Natural killer cell (primary cell): ENCODE measurements around the gene KRT71. TPM values are rescaled to one million over a fixed set of nuclear protein-coding genes. Genes with fewer than 3 reads are reported as not detected.

Source experiments
- ATAC-seq, 3 donors: fragments of 150-1000 bp in 2 of 3; fragments of 200-7000 bp in 1 of 3; cut with Tn5 transposase; 1 replicate in 1 of 3; 2 replicates in 2 of 3; pipeline ENCODE4 v1.10.0; 2021; ENCODE audit warnings: mild to moderate bottlenecking in 2 of 3, moderate library complexity in 2 of 3
- DNase-seq, 2 donors: peaks; one replicate each; pipeline versions ENCODE4 v3.0.0 to v3.0.0-alpha.2; 2013 to 2021; ENCODE audit warnings: mixed read lengths in 1 of 2
- H3K27ac ChIP-seq: one replicate; pipeline ENCODE4 v1.5.1; 2013; ENCODE audit warnings: mild to moderate bottlenecking, low read length
- H3K27me3 ChIP-seq: one replicate; pipeline ENCODE4 v1.6.1; 2013; ENCODE audit warnings: low read length; ENCODE audit not compliant: control insufficient read depth, insufficient read depth
- H3K36me3 ChIP-seq: one replicate; pipeline ENCODE4 v1.6.1; 2013; ENCODE audit warnings: low read length; ENCODE audit not compliant: control insufficient read depth, insufficient read depth
- H3K4me1 ChIP-seq: one replicate; pipeline ENCODE4 v1.6.1; 2013; ENCODE audit warnings: low read length; ENCODE audit not compliant: control insufficient read depth, insufficient read depth
- H3K4me3 ChIP-seq: one replicate; pipeline ENCODE4 v1.5.1; 2013; ENCODE audit warnings: low read length
- H3K9me3 ChIP-seq: one replicate; pipeline ENCODE4 v1.6.1; 2013; ENCODE audit warnings: low read length; ENCODE audit not compliant: control insufficient read depth, insufficient read depth
- H3K27ac Mint-ChIP-seq, 2 donors: one replicate each; pipeline ENCODE4 v1.8.0; 2022; ENCODE audit warnings: mild to moderate bottlenecking in 2 of 2, mixed read lengths in 2 of 2, moderate library complexity in 1 of 2
- H3K27me3 Mint-ChIP-seq, 2 donors: one replicate each; pipeline ENCODE4 v1.8.0; 2022; ENCODE audit warnings: low read depth in 2 of 2, mixed read lengths in 2 of 2
- H3K36me3 Mint-ChIP-seq: one replicate; pipeline ENCODE4 v1.8.0; 2022; ENCODE audit warnings: mixed read lengths
- H3K4me1 Mint-ChIP-seq, 2 donors: one replicate each; pipeline ENCODE4 v1.8.0; 2022; ENCODE audit warnings: mixed read lengths in 2 of 2
- H3K4me3 Mint-ChIP-seq: one replicate; pipeline ENCODE4 v1.8.0; 2022; ENCODE audit warnings: mild to moderate bottlenecking, moderate library complexity, mixed read lengths
- H3K9me3 Mint-ChIP-seq, 2 donors: one replicate each; pipeline ENCODE4 v1.8.0; 2022; ENCODE audit warnings: mixed read lengths in 2 of 2
- WGBS: methylation state at CpG from one replicate; pipeline ENCODE4 v1.1.7; 2013; ENCODE audit warnings: missing lambda C conversion rate; ENCODE audit not compliant: insufficient coverage; 5-methylcytosine and 5-hydroxymethylcytosine counted together
- intact Hi-C: fragments of 100-400 bp; cut with micrococcal nuclease; formaldehyde crosslinking; loops from one replicate; pipeline ENCODE4 v1.14.2; 2022
- total RNA-seq, 4 donors: library from RNA; stranded (reverse); fragments of 120-200 nt in 1 of 4; gene quantifications; one replicate each; pipeline versions ENCODE4 v1.2.3 to v1.2.4, GENCODE V29; 2013 to 2022
- TF ChIP-seq, protein P1 (sequence below): fragments of 200-600 bp; IDR thresholded peaks from one replicate; pipeline ENCODE4 v1.8.0; 2022; ENCODE audit warnings: antibody characterized with exemption

KRT71 gene
- total RNA-seq, 3 donors from 2014 or later (not counting 1 experiment from before 2014, with no cell fraction given), result not detected

DNA sequence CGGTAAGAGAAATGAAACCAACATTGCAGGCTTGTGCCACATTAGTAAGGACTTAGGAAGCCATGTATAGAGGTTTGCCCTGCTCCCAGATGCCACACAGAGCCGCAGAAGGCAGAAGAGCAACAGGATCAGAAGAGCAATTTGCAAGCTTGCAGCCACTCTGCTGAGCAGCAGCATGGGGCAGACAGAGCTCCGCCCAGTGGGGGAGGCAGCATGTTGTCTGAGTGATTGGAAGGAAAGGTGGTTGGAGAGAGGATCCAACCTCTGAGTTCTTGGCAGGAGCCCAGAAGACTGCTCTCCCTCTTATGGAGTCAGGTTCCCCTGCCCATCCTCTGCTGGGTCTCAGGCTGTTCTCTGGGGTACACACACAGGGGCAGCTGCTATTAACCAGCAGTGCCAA, 57.6 kb downstream of the KRT71 start:
- Mint-ChIP-seq H3K27ac (no peak overlapping the region), H3K9me3 (no peaks in the 10 kb centered on the region), H3K36me3 (no peaks in the 10 kb centered on the region), H3K27me3 (peaks cover 33 to 45% of the 10 kb centered on the region in 2 donors), H3K4me3 (no peak overlapping the region), H3K4me1 (peaks cover 0 to 6% of the 10 kb centered on the region in 2 donors)
- H3K36me3 ChIP-seq, result no peaks in the 10 kb centered on the region
- H3K9me3 ChIP-seq, result no peaks in the 10 kb centered on the region
- intact Hi-C loops, result no loop called here
- peaks cover 2% of the 10 kb centered on the region for H3K27me3 ChIP-seq
- ATAC-seq (no peak), DNase-seq (no peak)
- whole genome bisulfite sequencing, result 45% methylated on average over 3 of the region's 3 CpGs
- TF ChIP-seq, protein P1, sequence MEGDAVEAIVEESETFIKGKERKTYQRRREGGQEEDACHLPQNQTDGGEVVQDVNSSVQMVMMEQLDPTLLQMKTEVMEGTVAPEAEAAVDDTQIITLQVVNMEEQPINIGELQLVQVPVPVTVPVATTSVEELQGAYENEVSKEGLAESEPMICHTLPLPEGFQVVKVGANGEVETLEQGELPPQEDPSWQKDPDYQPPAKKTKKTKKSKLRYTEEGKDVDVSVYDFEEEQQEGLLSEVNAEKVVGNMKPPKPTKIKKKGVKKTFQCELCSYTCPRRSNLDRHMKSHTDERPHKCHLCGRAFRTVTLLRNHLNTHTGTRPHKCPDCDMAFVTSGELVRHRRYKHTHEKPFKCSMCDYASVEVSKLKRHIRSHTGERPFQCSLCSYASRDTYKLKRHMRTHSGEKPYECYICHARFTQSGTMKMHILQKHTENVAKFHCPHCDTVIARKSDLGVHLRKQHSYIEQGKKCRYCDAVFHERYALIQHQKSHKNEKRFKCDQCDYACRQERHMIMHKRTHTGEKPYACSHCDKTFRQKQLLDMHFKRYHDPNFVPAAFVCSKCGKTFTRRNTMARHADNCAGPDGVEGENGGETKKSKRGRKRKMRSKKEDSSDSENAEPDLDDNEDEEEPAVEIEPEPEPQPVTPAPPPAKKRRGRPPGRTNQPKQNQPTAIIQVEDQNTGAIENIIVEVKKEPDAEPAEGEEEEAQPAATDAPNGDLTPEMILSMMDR, result no peak
- no peak overlapping the region for H3K27ac ChIP-seq
- no peak overlapping the region for H3K4me3 ChIP-seq
- no peaks in the 10 kb centered on the region for H3K4me1 ChIP-seq

DNA sequence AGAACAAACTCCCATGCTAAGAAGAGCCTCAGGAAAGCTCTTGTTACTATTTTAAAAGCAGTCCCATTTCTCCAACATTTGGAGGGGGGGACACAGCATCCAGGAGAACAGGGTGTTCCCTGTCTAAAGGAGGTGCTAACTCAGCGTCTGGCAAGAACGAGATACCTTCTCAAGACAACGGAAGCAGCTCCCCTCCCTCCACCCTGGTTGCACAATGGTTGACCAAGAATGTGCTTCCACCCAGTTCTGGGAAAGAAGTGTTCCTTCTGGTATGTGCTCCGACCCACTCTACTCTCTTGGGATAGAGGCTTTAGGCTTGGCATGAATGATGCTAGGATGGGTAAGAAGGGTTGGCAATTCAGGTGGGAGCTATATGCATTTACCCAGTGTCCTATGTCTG, 58.4 kb downstream of the KRT71 start:
- Mint-ChIP-seq H3K4me3 (no peak overlapping the region), H3K4me1 (peaks cover 0 to 6% of the 10 kb centered on the region in 2 donors), H3K27ac (no peak overlapping the region), H3K9me3 (no peaks in the 10 kb centered on the region), H3K36me3 (no peaks in the 10 kb centered on the region), H3K27me3 (peaks cover 35 to 47% of the 10 kb centered on the region in 2 donors)
- H3K4me3 ChIP-seq, result no peak overlapping the region
- DNase-seq (no peak), ATAC-seq (no peak)
- no peaks in the 10 kb centered on the region for H3K4me1 ChIP-seq
- no peak overlapping the region for H3K27ac ChIP-seq
- H3K36me3 ChIP-seq, result no peaks in the 10 kb centered on the region
- TF ChIP-seq, protein P1, result no peak
- H3K9me3 ChIP-seq, result no peaks in the 10 kb centered on the region
- peaks cover 2% of the 10 kb centered on the region for H3K27me3 ChIP-seq
- WGBS, result 89% methylated on average over 4 of the region's 4 CpGs
- intact Hi-C loops, result no loop called here

DNA sequence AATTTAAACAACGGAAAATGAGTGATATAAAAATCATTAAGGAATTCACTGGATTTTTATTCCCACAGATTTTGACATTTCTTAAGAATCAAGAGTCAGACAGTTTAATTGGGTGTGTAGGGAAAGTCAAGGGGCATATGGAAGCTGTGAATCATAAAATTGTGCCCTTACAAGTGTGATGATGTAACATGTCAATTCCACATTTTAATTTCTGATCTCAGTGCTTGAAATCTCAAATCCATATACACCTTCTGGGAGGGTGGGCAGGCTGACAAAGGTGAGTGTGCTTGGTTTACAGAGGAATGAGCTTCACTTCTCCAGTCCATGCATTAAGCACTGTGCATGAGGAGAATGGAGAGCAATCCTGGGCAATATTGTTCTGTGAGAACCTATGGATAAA, 58.8 kb downstream of the KRT71 start:
- no peaks in the 10 kb centered on the region for H3K9me3 Mint-ChIP-seq
- 100% methylated on average over 1 of the region's 1 CpG for WGBS
- H3K27me3 Mint-ChIP-seq, result peaks cover 36 to 48% of the 10 kb centered on the region in 2 donors
- peaks cover 0 to 6% of the 10 kb centered on the region in 2 donors for H3K4me1 Mint-ChIP-seq
- intact Hi-C loops, result no loop called here
- H3K4me3 ChIP-seq, result no peak overlapping the region
- DNase-seq, result no peak
- no peak overlapping the region for H3K4me3 Mint-ChIP-seq
- no peak for ATAC-seq
- no peaks in the 10 kb centered on the region for H3K36me3 ChIP-seq
- H3K27ac Mint-ChIP-seq, result no peak overlapping the region
- no peaks in the 10 kb centered on the region for H3K36me3 Mint-ChIP-seq
- H3K4me1 ChIP-seq, result no peaks in the 10 kb centered on the region
- TF ChIP-seq, protein P1, result no peak
- peaks cover 2% of the 10 kb centered on the region for H3K27me3 ChIP-seq
- no peaks in the 10 kb centered on the region for H3K9me3 ChIP-seq
- H3K27ac ChIP-seq, result no peak overlapping the region

Other genes starting within 250 kb of the KRT71 start
- gene KRT83, start 231.7 kb downstream of the KRT71 start, total RNA-seq, result not detected
- gene KRT85, start 185.7 kb downstream of the KRT71 start, total RNA-seq, result not detected
- not detected for gene KRT84, start 167.5 kb downstream of the KRT71 start, total RNA-seq
- not detected for gene KRT82, start 146.8 kb downstream of the KRT71 start, total RNA-seq
- gene KRT75, start 118.8 kb downstream of the KRT71 start, total RNA-seq, result not detected
- not detected for gene KRT6B, start 101.0 kb downstream of the KRT71 start, total RNA-seq
- not detected for gene KRT6C, start 79.3 kb downstream of the KRT71 start, total RNA-seq
- not detected for gene KRT6A, start 59.9 kb downstream of the KRT71 start, total RNA-seq
- under 1 TPM in 2 of 3 donors, not detected in 1; 0.40 to 0.70 TPM for gene KRT5, start 32.8 kb downstream of the KRT71 start, total RNA-seq
- gene KRT74, start 20.7 kb upstream of the KRT71 start, total RNA-seq, result 1 to 10 TPM in 1 of 3 donors, under 1 TPM in 2; 0.38 to 1.2 (median 0.38) TPM
- gene KRT72, start 48.3 kb upstream of the KRT71 start, total RNA-seq, result 100 to 1,000 TPM in 1 of 3 donors, 10 to 100 TPM in 2; 21.9 to 136 (median 38.0) TPM
- 10 to 100 TPM; 12.4 to 92.9 (median 23.3) TPM for gene KRT73, start 65.4 kb upstream of the KRT71 start, total RNA-seq
- 1 to 10 TPM in 1 of 3 donors, under 1 TPM in 2; 0.63 to 1.4 (median 0.66) TPM for gene KRT2, start 99.1 kb upstream of the KRT71 start, total RNA-seq
- 1 to 10 TPM in 1 of 3 donors, under 1 TPM in 1, not detected in 1; 0.27 to 1.8 TPM for gene KRT1, start 127.3 kb upstream of the KRT71 start, total RNA-seq
- gene KRT77, start 150.4 kb upstream of the KRT71 start, total RNA-seq, result not detected
- gene KRT76, start 224.2 kb upstream of the KRT71 start, total RNA-seq, result not detected
- not detected for gene KRT3, start 243.0 kb upstream of the KRT71 start, total RNA-seq